ENCODE results near the gene PAK4.

PAK4 gene

DNA sequence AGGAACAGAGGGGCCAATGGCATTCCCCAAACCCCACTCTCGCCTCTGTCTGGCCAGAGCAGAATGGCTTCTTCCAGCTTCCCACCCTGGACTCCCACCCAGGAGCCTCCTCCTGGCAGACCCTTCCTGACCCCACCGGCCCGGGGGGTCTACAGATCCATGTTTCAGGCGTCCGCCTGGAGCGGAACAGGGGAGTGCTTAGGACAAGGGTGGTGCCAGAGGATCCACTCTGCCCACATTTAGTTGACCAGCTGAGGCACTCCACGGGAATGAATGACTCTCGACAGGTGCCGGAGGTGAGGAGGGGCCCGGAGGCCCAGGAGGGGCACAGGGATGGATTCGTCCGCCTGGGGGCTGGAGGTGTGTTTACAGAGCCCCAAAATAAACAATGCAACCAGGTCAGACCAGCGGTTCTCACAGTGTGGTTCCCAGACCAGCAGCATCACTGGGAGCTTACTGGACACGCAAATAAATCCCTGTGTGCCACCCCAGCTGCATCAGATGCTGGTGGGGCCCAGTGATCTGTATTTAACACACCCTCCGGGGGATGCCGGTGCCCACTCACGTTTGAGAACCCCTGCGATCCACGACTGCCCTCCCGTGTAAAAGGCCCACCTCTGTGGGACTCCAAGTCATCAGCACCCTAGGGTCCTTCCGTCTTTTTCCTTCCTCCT lies 56.1 kb downstream of the PAK4 start:
- no peak for DNase-seq

DNA sequence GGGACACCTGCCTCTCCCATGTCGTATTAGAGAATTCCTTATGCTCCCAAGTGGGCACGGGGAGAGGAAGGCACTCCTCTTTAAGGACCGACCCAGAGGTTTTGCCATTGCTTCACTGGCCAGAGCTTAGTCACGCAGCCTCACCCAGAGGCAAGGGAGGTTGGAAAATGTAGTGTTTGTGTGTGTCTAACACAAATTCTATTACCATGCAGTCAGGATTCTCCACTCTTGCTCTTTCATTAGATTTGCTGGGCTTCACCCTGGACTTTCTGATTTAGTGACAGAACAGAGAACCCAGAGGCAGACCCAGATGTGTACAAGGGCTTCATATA lies 56.6 kb downstream of the PAK4 start:
- DNase-seq = no peak

DNA sequence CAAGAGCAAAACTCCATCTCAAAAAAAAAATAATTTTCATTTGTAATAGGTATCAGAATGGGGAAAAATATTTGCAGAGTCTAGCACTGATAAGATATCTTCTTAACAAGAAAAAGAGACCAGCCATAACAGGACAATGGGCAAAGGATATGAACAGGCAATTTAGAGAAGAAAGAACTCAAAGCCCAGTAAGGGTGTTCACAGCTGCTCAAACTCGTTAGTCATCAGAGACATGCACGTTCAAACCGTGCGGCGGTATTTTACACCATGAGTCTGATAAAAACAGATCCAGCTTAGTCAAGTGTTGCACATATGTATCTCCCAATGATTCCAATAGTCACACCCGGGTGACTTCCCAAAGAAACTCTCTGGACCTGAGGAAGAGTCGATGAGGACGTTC lies 57.5 kb downstream of the PAK4 start:
- DNase-seq = no peak

DNA sequence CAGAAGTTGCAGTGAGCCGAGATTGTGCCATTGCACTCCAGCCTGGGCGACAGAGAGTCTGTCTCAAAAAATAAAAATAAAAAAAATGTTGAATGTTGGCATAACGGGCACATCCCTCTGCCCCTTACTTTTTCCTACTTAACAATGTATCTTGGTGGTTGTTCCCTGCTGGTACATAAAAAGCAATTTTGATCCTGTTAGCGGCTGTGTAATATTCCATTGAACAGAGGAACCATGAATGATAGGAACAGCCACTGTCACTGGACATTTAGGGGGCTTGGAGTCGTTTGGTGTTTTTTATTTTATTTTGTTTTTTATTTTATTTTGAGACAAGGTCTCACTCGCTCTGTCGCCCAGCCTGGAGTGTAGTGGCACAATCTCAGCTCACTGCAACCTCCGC lies 60.8 kb downstream of the PAK4 start:
- DNase-seq = no peak

GRCh38 chr19:39187552-39187943 lies 62.0 kb downstream of the PAK4 start:
- DNase-seq = no peak

DNA sequence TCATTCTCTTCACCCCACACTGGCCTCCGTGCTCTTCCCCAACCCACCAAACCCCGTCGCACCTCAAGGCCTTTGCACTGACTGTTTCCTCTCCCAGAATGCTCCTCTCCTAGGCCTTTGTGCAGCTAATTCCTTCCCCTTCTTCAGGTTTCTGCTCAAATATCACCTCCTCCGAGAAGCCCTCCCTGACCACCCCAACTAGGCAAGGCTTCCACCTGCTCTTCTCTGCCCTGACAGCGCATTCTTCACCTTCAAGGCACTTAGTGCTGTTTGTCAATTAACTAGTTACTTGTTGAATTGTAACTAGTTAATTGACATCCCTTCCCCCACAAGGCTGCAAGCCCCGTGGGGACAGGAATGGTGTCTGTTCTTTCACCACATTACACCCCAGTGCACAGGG lies 63.4 kb downstream of the PAK4 start:
- no peak for DNase-seq

DNA sequence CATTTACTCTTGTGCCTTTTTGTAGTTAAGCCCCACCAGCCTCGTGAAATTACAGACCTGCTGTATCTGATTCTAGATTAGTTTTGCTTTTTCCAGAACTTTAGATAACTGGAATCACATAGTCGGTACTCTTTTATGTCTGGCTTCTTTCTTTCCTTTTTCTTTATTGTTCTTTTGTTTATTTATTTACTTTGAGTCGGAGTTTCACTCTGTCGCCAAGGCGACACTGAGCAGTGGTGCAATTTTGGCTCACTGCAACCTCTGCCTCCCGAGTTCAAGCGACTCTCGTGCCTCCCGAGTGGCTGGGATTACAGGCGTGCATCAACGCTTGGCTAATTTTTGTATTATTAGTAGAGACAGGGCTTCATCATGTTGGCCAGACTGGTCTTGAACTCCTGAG lies 65.2 kb downstream of the PAK4 start:
- DNase-seq = no peak

DNA sequence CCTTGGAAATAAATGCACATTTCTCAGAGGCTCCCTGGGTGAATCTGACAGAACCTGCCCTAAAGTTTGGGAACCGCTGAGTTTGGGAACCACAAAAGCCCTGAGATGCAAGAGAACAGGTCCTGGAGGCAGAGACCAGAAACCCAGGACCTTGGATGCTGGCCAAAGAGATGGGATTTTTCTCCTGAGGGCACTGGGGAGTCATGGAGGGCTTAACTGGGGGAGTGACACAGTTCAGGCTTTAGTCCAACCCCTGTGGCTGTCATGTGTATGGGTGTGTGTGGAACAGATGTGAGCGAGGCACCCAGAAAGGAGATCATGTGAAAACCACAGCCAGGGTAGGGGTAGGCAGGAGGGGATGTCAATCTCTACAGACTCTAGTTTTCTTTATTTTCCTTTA lies 67.3 kb downstream of the PAK4 start:
- DNase-seq = no peak

DNA sequence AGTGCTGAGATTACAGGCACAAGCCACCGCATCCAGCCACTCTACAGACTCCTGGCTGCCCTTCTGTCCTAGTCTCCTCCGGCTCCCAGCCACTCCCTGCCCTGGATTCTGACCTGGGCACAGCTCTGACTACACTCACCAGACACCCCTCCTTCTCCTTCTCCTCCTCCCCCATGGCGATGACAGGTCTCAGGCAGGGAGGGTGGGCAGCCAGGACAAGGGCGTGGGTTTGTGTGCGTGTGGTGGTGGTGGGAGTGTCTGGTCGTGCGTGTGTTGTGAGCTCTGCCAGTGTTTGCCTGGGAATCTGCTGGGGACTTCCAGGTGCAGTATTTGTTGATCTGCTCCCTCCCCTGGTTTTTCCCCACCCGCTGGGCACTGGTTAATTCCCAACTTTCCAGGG lies 68.2 kb downstream of the PAK4 start:
- DNase-seq = no peak

DNA sequence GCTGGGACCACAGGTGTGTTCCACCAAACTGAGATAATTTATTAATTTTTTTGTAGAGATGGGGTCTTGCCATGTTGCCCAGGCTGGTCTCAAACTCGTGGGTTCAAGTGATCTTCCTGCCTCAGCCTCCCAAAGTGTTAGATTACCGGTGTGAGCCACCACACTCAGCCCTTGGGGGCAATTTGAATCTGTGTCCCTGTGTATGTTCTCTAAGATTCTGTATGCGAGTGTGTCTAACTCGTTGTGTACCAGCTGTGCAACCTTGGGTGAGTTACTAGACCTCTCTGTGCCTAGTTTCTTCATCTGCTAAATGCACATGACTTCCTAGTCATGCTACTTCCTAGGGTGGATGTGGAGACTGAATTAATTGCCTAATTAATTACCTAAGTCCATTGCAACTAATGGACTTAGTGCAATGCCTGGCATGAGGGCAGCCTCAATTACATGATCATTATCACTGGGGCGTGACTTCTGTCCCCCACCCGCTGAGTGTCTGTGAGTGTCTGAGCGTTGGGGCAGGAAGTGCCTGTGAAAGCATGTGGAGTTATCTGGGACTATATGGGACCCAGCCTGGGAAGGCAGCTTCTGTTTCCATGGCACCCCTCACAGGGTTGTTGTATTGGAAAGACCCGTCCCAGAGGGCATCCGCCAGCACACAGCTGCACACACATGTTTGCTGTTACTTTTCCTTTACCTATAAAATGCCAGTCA lies 69.4 kb downstream of the PAK4 start:
- DNase-seq = no peak

DNA sequence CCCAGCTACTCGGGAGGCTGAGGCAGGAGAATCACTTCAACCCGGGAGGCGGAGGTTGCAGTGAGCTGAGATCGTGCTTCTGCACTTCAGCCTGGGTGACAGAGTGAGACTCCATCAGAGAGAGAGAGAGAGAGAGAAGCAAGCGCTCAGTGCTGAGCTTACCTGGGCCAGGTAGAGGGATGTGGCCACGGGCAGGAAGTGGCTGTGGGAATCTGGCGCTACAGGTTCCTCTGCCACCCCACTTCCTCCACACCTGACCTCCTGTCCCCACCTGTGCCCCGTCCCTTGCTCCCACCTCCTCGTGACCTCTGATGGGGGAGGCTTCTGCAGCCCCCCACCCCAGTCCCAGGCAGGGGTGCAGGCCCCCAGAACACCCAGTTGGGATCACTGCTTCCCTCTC lies 70.2 kb downstream of the PAK4 start:
- no peak for DNase-seq

DNA sequence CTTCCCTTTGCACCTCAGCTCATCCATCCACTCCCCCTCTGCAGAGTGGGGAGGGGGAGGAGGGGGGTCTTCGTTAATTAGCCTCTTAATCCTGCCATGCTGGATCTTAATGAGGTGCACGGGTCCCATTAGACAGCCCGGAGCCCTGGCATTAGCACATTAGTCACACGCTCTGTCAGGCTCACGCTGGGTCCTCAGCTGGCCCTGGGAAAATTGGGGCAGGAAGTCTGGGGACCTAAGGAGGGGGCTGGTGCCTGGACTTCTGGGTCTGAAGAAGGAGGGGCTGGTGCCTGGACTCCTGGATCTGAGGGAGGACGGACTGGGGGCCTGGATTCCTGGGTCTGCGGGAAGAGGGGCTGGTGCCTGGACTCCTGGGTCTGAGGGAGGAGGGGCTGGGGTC lies 70.7 kb downstream of the PAK4 start:
- no peak for DNase-seq

GRCh38 chr19:39196860-39197562 lies 71.4 kb downstream of the PAK4 start, which contains the start of gene NCCRP1:
Gene NCCRP1, plus strand, starts transcription at chr19:39196964. Its CDS starts 19 bp downstream, at chr19:39196983.
- DNase-seq = no peak

DNA sequence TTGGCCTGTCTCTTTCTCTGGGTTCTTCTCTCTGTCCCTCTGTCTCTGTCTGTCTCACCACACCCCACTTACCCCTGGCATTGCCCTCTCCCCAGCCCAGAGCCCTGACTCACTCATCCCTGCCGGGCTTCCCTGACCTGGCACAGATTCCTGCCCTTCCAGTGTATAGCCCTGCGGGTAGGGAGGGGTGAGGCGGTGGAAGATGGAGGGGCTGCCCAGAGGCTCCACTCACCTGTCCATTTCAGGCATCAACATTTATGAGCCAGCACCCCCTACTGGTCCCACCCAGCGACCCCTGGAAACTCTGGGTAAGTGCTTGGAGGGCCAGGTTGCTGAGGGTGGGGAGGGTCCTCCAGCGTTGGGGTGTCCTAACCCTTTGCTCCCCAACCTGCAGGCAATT lies 72.2 kb downstream of the PAK4 start:
- no peak for DNase-seq

DNA sequence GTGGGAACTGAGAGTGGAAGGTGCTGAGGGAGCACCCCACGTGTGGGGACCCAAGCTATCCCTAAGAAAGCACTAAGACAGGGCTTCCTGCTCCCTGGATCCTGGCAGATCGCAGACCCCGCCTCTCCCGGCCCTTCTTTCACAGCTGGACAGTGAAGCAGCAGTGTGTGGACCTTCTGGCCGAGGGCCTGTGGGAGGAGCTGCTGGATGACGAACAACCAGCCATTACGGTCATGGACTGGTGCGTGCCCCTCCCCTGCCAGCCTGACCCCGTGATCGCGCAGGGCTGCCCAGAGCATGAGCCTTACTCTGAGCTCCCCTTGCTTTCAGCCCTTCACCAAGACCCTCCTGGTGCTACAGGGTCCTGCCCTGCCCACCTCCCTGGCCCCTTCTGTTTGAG lies 73.4 kb downstream of the PAK4 start:
- peak in 8 of 14 donors; percentile 3 to 58 (median 16) for DNase-seq

GRCh38 chr19:39200066-39200802 lies 74.6 kb downstream of the PAK4 start:
- DNase-seq = no peak

DNA sequence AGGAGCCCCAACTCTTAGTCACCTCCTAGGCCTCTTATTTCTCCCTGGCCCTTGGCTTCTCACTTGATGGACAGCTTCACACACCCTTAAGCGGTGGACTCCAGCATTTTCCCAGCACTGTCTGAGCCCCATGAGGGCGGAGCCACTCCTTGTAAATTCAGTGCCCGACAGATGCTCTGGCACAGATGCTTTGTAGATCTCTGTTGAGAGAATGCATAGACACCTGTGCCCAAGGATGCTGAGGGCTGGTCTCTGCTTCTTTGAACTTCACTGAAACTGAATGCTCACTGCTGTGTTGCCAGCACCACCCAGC lies 75.2 kb downstream of the PAK4 start:
- no peak for DNase-seq

GRCh38 chr19:39202998-39203355 lies 77.4 kb downstream of the PAK4 start:
- no peak for DNase-seq

GRCh38 chr19:39203372-39204341 lies 78.1 kb downstream of the PAK4 start, which contains the start of gene SYCN:
Gene SYCN, minus strand, starts transcription at chr19:39204263. Its CDS starts 9 bp downstream, at chr19:39204254.
- DNase-seq = no peak

- DNase-seq = no peak
Measured at GRCh38 chr19:39205449-39205764, 79.8 kb downstream of the PAK4 start.

GRCh38 chr19:39206122-39206521 lies 80.5 kb downstream of the PAK4 start:
- no peak for DNase-seq

GRCh38 chr19:39207293-39207836 lies 81.8 kb downstream of the PAK4 start:
- DNase-seq = no peak

All from C1 segment of cervical spinal cord (tissue), 14 donors.